Measurements from ENCODE around the gene PYY.
"Not testable (repeated sequence)": the region's sequence is repeated elsewhere in the genome, so short reads cannot be mapped to it uniquely, and the experiment has no call there.

The PYY gene

DNA sequence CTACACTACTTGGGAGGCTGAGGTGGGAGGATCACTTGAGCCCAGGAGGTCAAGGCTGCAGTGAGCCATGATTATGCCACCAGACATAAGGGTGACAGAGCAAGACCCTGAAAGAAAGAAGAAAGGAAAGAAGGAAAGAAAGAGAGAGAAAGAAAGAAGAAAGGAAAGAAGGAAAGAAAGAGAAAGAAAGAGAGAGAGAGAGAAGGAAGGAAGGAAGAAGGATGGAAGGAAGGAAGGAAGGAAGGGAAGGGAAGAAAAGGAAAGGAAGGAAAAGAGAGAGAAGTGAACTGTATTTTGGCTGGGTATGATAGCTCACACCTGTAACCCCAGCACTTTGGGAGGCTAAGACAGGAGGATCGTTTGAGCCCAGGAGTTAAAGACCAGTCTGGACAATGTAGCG lies 24.3 kb upstream of the PYY start:
- no peak for DNase-seq (ENCODE audit: low read depth, low spot score)

DNA sequence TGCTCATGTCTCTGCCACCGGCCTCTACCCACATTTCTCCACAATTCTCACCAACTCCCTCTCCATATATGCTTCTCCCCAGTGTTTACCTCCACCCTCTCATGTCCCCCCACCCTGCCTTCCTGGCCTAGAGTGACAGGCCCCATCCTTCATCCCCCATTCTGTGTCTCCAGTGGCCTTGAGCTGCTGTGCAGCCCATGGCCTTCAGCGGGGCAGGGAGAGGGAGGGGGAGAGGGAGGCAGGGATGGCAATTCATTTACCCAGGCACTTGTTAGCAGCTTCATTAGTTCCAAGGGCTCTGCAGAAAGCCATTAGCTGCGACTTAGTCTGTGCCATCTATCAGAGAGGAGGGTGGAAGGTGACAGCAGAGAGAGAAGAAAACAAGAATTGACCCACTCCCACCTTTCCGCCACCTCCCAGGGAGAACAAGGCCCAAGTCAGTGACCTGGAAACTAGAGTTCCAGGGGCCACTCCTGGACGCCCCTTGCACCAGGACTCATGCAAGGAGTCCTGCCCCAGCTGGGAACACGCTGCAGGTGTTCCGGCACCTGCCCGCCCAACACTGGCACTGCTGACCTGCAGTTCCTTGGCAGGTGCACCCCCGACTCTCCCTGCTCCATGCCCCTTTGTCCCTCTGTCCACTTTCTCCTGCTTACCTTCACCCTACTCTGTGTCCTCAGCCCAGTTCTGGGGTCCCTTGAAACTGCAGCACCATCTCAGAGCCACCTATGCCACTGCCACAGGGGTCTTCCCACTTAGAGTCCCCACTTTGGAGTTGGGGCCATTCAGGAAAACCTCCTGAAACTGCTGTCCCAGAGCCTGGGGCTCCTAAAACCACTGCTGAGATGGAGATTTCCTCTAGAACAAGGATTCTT lies 23.5 kb upstream of the PYY start:
- no peak for DNase-seq (ENCODE audit: low read depth, low spot score)

- no peak for DNase-seq (ENCODE audit: low read depth, low spot score)
Observed at GRCh38 chr17:43975898-43976297, 22.2 kb upstream of the PYY start.

- no peak for DNase-seq (ENCODE audit: low read depth, low spot score)
Observed at GRCh38 chr17:43974382-43975266, 20.9 kb upstream of the PYY start.

- DNase-seq (ENCODE audit: low read depth, low spot score) = not testable (repeated sequence)
Observed at GRCh38 chr17:43972444-43973212, 18.9 kb upstream of the PYY start.

- not testable (repeated sequence) for DNase-seq (ENCODE audit: low read depth, low spot score)
Observed at GRCh38 chr17:43971436-43971835, 17.7 kb upstream of the PYY start.

- no peak for DNase-seq (ENCODE audit: low read depth, low spot score)
Observed at GRCh38 chr17:43970366-43970765, 16.6 kb upstream of the PYY start.

DNA sequence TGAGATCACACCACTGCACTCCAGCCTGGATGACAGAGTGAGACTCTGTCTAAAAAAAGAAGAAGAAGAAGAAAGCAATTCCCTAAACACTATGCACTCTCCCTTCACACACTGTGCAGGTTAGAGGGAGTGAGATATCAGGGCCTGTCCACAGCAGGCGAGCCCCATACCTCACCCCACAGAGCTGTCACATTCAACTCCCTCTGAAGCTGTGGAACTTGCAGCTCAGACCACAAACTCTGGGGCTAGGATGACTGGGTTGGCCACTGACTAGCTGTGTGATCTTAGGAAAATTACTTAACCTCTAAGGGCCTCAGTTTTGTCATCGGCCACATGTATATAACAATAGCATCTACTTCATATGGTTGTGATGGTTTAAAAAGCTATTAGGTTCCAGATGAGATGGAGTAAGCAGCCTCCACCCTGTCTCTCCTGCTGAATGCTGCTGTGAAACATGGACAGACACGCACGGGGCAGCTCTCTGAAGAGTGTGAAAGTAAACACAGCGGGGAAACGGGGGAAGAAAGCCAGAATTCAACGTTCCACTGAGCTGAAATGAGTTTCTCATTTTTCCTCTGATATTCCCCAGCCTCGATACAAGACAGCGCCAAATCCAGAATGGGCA lies 13.6 kb upstream of the PYY start:
- no peak for DNase-seq (ENCODE audit: low read depth, low spot score)

GRCh38 chr17:43966276-43966675 lies 12.5 kb upstream of the PYY start:
- no peak for DNase-seq (ENCODE audit: low read depth, low spot score)

GRCh38 chr17:43962479-43962878 lies 8.7 kb upstream of the PYY start:
- no peak for DNase-seq (ENCODE audit: low read depth, low spot score)

DNA sequence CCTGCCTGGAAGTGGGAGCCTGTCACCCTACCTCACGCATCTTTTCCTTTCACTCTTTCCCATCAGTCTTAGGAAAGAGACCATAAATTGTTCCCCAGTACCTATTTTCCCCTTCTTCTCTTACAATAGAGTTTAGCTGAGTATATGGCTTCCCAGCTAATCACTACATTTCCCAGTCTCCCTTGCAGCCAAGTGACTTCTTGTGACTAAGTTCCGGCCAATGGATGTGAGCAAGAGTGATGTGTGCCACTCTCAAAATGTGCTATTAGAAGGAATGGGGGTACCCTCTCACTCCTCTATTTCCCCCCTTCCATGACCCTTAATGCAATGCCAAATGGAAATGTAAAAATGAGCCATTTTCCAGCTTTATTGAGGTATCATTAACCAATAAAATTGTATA lies 8.2 kb upstream of the PYY start:
- no peak for DNase-seq (ENCODE audit: low read depth, low spot score)

DNA sequence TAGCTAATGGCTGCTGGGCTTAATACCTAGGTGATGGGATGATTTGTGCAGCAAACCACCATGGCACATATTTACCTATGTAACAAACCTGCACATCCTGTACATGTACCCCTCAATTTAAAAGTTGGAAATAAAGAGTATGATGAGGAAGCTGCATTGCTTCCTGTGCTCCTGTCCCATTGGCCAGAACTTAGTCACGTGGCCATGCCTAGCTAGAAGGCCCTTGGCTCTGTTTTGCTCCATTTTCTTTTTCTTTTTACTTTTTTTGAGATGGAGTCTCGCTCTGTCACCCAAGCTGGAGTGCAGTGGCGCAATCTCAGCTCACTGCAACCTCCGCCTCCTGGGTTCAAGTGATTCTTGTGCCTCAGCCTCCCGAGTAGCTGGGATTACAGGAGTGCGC lies 7.6 kb upstream of the PYY start:
- DNase-seq (ENCODE audit: low read depth, low spot score) = not testable (repeated sequence)

- DNase-seq (ENCODE audit: low read depth, low spot score) = no peak
Observed at GRCh38 chr17:43958748-43959352, 5.1 kb upstream of the PYY start.

GRCh38 chr17:43956222-43956621 lies 2.5 kb upstream of the PYY start:
- no peak for DNase-seq (ENCODE audit: low read depth, low spot score)

- DNase-seq (ENCODE audit: low read depth, low spot score) = peak; percentile 83
Observed at GRCh38 chr17:43952724-43953666, 745 bp downstream of the PYY start.

DNA sequence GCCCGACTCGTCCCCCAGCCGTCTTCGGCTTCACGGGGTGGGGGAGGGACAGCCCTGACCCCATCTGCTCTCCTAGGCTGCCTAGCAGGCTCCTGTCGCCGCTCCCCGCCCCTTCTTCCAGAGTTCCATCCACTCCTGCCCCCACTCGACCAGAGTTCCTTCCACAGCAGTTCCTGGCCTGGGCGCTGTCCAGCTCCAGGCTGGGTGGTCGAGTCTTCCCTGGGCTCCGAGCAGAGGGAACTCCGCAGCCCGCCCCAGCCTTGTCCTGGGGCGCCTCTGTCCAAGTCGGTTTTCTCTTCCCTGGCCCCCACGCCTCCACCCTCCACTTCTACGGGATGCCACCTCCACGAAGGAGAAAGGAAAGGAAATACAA lies 1.4 kb downstream of the PYY start:
- DNase-seq (ENCODE audit: low read depth, low spot score) = peak; percentile 68

- no peak for DNase-seq (ENCODE audit: low read depth, low spot score)
Observed at GRCh38 chr17:43951750-43952149, 2.0 kb downstream of the PYY start.

- no peak for DNase-seq (ENCODE audit: low read depth, low spot score)
Observed at GRCh38 chr17:43950554-43950953, 3.2 kb downstream of the PYY start.

DNA sequence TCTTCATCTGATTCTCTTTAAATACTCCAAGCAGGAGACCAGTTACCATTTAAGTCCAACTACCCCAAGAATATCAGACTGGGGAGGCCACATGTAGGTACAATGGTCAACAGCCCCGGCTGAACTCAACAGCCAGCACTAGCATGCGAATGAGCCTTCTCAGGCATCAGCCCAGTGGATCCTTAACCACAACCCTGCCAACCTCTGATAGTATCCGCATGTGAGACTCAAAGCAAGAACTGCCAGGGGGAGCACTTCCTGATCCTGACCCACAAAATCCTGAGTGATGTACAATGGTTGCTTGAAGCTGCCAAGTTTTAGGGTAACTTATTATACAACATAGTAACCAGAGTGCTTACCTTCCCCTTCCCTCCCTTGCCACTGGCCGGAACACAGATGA lies 4.0 kb downstream of the PYY start:
- no peak for DNase-seq (ENCODE audit: low read depth, low spot score)

DNA sequence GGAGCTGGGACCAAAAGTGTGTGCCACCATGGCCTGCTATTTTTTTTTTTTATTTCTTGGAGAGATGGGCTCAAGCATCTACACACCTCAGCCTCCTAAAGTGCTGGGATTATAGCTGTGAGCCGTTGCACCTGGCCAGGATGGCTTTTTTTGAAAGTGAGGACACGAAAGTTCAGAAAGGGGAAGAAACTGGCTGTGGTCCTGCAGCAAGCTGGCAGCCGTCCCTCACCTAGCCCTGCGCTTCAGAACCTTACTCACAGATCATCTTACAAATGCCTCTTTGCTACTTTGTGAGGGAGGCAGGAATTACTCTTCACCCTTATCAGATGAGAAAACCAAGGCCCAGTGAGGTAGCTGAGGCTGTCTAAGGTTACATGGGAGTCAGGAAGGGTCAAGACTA lies 7.0 kb downstream of the PYY start:
- DNase-seq (ENCODE audit: low read depth, low spot score) = no peak

Measured in ELF-1 (cell line).